GM18511 (cell line): Measurements from ENCODE around the gene PRUNE2.

ENCODE experiments used
- ATAC-seq: cut with Tn5 transposase; IDR thresholded peaks from one replicate; pipeline ENCODE4 v1.9.1; 2021; ENCODE audit warnings: mild to moderate bottlenecking, moderate library complexity; ENCODE audit not compliant: unreplicated experiment

The PRUNE2 gene

GRCh38 chr9:76638001-76638400 lies 267.9 kb downstream of the PRUNE2 start:
- ATAC-seq = no peak

- ATAC-seq = no peak
These were observed 268.5 kb downstream of the PRUNE2 start for GRCh38 chr9:76637416-76637815.

- no peak for ATAC-seq
These were observed 271.4 kb downstream of the PRUNE2 start for GRCh38 chr9:76634356-76635054.

GRCh38 chr9:76630916-76631315 lies 275.0 kb downstream of the PRUNE2 start:
- no peak for ATAC-seq

- ATAC-seq = no peak
These were observed 276.5 kb downstream of the PRUNE2 start for GRCh38 chr9:76629205-76629990.

- no peak for ATAC-seq
These were observed 277.8 kb downstream of the PRUNE2 start for GRCh38 chr9:76628155-76628554.

GRCh38 chr9:76626980-76627379 lies 278.9 kb downstream of the PRUNE2 start:
- ATAC-seq = no peak

GRCh38 chr9:76626141-76626540 lies 279.8 kb downstream of the PRUNE2 start:
- ATAC-seq = no peak

GRCh38 chr9:76624391-76625048 lies 281.4 kb downstream of the PRUNE2 start:
- peak; percentile 97 for ATAC-seq

- ATAC-seq = no peak
These were observed 284.9 kb downstream of the PRUNE2 start for GRCh38 chr9:76620996-76621395.

- no peak for ATAC-seq
These were observed 285.3 kb downstream of the PRUNE2 start for GRCh38 chr9:76620581-76620980.

- ATAC-seq = no peak
These were observed 286.3 kb downstream of the PRUNE2 start for GRCh38 chr9:76619640-76620039.

- ATAC-seq = no peak
These were observed 286.7 kb downstream of the PRUNE2 start for GRCh38 chr9:76619197-76619596.

GRCh38 chr9:76618762-76619161 lies 287.2 kb downstream of the PRUNE2 start:
- no peak for ATAC-seq

- ATAC-seq = no peak
These were observed 288.3 kb downstream of the PRUNE2 start for GRCh38 chr9:76617497-76618175.

GRCh38 chr9:76616780-76617179 lies 289.1 kb downstream of the PRUNE2 start:
- no peak for ATAC-seq

- no peak for ATAC-seq
These were observed 290.7 kb downstream of the PRUNE2 start for GRCh38 chr9:76615177-76615603.

- ATAC-seq = no peak
These were observed 291.9 kb downstream of the PRUNE2 start for GRCh38 chr9:76613974-76614373.

- ATAC-seq = no peak
These were observed 292.6 kb downstream of the PRUNE2 start for GRCh38 chr9:76613150-76613781.

- ATAC-seq = no peak
These were observed 295.9 kb downstream of the PRUNE2 start for GRCh38 chr9:76610011-76610352.
